ENCODE data around the gene TDRD12.
A peak's percentile ranks its signal among the peaks of the same experiment; 100 is the strongest.
"Not testable (repeated sequence)": the region's sequence is repeated elsewhere in the genome, so short reads cannot be mapped to it uniquely, and the experiment has no call there.

The TDRD12 gene

GRCh38 chr19:32823747-32824102, 104.2 kb downstream of the TDRD12 start:
- Mint-ChIP-seq H3K4me1 (peaks cover 26% of the 10 kb centered on the region), H3K4me3 (no peak overlapping the region), H3K9me3 (no peaks in the 10 kb centered on the region), H3K27me3 (peaks cover 35% of the 10 kb centered on the region), H3K27ac (peak overlapping the region in 1 of 2 donors; percentile 31)
- DNase-seq (no peak), ATAC-seq (no peak)

- H3K27me3 Mint-ChIP-seq = peaks cover 33% of the 10 kb centered on the region
- ATAC-seq (no peak), DNase-seq (no peak)
- no peak overlapping the region for H3K27ac Mint-ChIP-seq
- no peak overlapping the region for H3K4me3 Mint-ChIP-seq
- no peaks in the 10 kb centered on the region for H3K9me3 Mint-ChIP-seq
- peaks cover 26% of the 10 kb centered on the region for H3K4me1 Mint-ChIP-seq
Measured at GRCh38 chr19:32824191-32824751, 104.7 kb downstream of the TDRD12 start.

GRCh38 chr19:32824916-32825608, 105.5 kb downstream of the TDRD12 start:
- H3K4me3 Mint-ChIP-seq = no peak overlapping the region
- ATAC-seq (no peak), DNase-seq (no peak)
- H3K27me3 Mint-ChIP-seq = peaks cover 26% of the 10 kb centered on the region
- peaks cover 18% of the 10 kb centered on the region for H3K4me1 Mint-ChIP-seq
- no peak overlapping the region for H3K27ac Mint-ChIP-seq
- no peaks in the 10 kb centered on the region for H3K9me3 Mint-ChIP-seq

- no peaks in the 10 kb centered on the region for H3K9me3 Mint-ChIP-seq
- DNase-seq (no peak), ATAC-seq (no peak)
- H3K27ac Mint-ChIP-seq = no peak overlapping the region
- H3K27me3 Mint-ChIP-seq = peaks cover 20% of the 10 kb centered on the region
- H3K4me3 Mint-ChIP-seq = no peak overlapping the region
- peaks cover 6% of the 10 kb centered on the region for H3K4me1 Mint-ChIP-seq
Measured at GRCh38 chr19:32828139-32828538, 108.6 kb downstream of the TDRD12 start.

GRCh38 chr19:32828643-32829344, 109.2 kb downstream of the TDRD12 start:
- H3K27ac Mint-ChIP-seq = peak overlapping the region in 1 of 2 donors; percentile 12
- peaks cover 6% of the 10 kb centered on the region for H3K4me1 Mint-ChIP-seq
- ATAC-seq (peak; percentile 18), DNase-seq (no peak)
- H3K4me3 Mint-ChIP-seq = peak overlapping the region in 1 of 2 donors; percentile 57
- no peaks in the 10 kb centered on the region for H3K9me3 Mint-ChIP-seq
- H3K27me3 Mint-ChIP-seq = peaks cover 14% of the 10 kb centered on the region

- H3K4me3 Mint-ChIP-seq = no peak overlapping the region
- H3K27ac Mint-ChIP-seq = no peak overlapping the region
- peaks cover 9% of the 10 kb centered on the region for H3K27me3 Mint-ChIP-seq
Measured at GRCh38 chr19:32829345-32829896, 109.9 kb downstream of the TDRD12 start.

GRCh38 chr19:32830231-32831014, 110.9 kb downstream of the TDRD12 start:
- Mint-ChIP-seq H3K27ac (no peak overlapping the region), H3K4me1 (peaks cover 6% of the 10 kb centered on the region), H3K4me3 (no peak overlapping the region), H3K9me3 (no peaks in the 10 kb centered on the region), H3K27me3 (no peaks in the 10 kb centered on the region)
- no peak for DNase-seq
- ATAC-seq = no peak

More at GRCh38 chr19:32829345-32829896, 109.9 kb downstream of the TDRD12 start:
- ATAC-seq = peak; percentile 75
- Mint-ChIP-seq H3K9me3 (no peaks in the 10 kb centered on the region), H3K4me1 (peaks cover 6% of the 10 kb centered on the region)
- DNase-seq = no peak

- H3K27ac Mint-ChIP-seq = no peak overlapping the region
- H3K4me1 Mint-ChIP-seq = peaks cover 6% of the 10 kb centered on the region
- H3K27me3 Mint-ChIP-seq = no peaks in the 10 kb centered on the region
- no peak for ATAC-seq
- DNase-seq = no peak
- no peak overlapping the region for H3K4me3 Mint-ChIP-seq
- no peaks in the 10 kb centered on the region for H3K9me3 Mint-ChIP-seq
Measured at GRCh38 chr19:32831611-32832010, 112.0 kb downstream of the TDRD12 start.

GRCh38 chr19:32832094-32832493, 112.5 kb downstream of the TDRD12 start:
- H3K9me3 Mint-ChIP-seq, ATAC-seq, H3K4me1 Mint-ChIP-seq, H3K4me3 Mint-ChIP-seq, H3K27me3 Mint-ChIP-seq, DNase-seq: not testable (repeated sequence)
- H3K27ac Mint-ChIP-seq = peak overlapping the region in 1 of 2 donors; percentile 42

- not testable (repeated sequence) for DNase-seq, H3K27ac Mint-ChIP-seq, H3K27me3 Mint-ChIP-seq, ATAC-seq, H3K4me1 Mint-ChIP-seq, H3K4me3 Mint-ChIP-seq, H3K9me3 Mint-ChIP-seq
Measured at GRCh38 chr19:32832825-32833224, 113.3 kb downstream of the TDRD12 start.

GRCh38 chr19:32833388-32833787, 113.8 kb downstream of the TDRD12 start:
- not testable (repeated sequence) for DNase-seq, H3K4me3 Mint-ChIP-seq, H3K27ac Mint-ChIP-seq, H3K27me3 Mint-ChIP-seq, H3K9me3 Mint-ChIP-seq, ATAC-seq
- H3K4me1 Mint-ChIP-seq = peaks cover 12% of the 10 kb centered on the region

GRCh38 chr19:32837531-32837930, 118.0 kb downstream of the TDRD12 start:
- H3K9me3 Mint-ChIP-seq = peaks cover 13 to 22% of the 10 kb centered on the region in 2 donors
- no peaks in the 10 kb centered on the region for H3K27me3 Mint-ChIP-seq
- no peak for DNase-seq
- no peak overlapping the region for H3K4me3 Mint-ChIP-seq
- peaks cover 6% of the 10 kb centered on the region for H3K4me1 Mint-ChIP-seq
- ATAC-seq = no peak
- no peak overlapping the region for H3K27ac Mint-ChIP-seq

GRCh38 chr19:32842061-32842460, 122.5 kb downstream of the TDRD12 start:
- no peak for DNase-seq
- H3K4me1 Mint-ChIP-seq = peaks cover 6% of the 10 kb centered on the region
- peaks cover 13 to 30% of the 10 kb centered on the region in 2 donors for H3K9me3 Mint-ChIP-seq
- no peaks in the 10 kb centered on the region for H3K27me3 Mint-ChIP-seq
- no peak overlapping the region for H3K4me3 Mint-ChIP-seq
- ATAC-seq = no peak
- H3K27ac Mint-ChIP-seq = no peak overlapping the region

- Mint-ChIP-seq H3K4me1 (no peaks in the 10 kb centered on the region), H3K9me3 (peaks cover 13 to 36% of the 10 kb centered on the region in 2 donors), H3K27me3 (no peaks in the 10 kb centered on the region), H3K27ac (no peak overlapping the region), H3K4me3 (no peak overlapping the region)
- no peak for DNase-seq
- no peak for ATAC-seq
Measured at GRCh38 chr19:32843716-32844245, 124.2 kb downstream of the TDRD12 start.

- not testable (repeated sequence) for H3K4me1 Mint-ChIP-seq, H3K4me3 Mint-ChIP-seq, H3K27ac Mint-ChIP-seq, H3K27me3 Mint-ChIP-seq, DNase-seq, ATAC-seq
- peaks cover 0 to 14% of the 10 kb centered on the region in 2 donors for H3K9me3 Mint-ChIP-seq
Measured at GRCh38 chr19:32848035-32848434, 128.5 kb downstream of the TDRD12 start.
